GM15510 (cell line): ENCODE data around the gene NLK.

Experiments
- POLR2A ChIP-seq: IDR thresholded peaks from 3 replicates; pipeline ENCODE4 v1.6.1; 2011; ENCODE audit warnings: borderline replicate concordance; ENCODE audit not compliant: insufficient read length; ENCODE audit errors: extremely low read depth

The NLK gene

GRCh38 chr17:28178800-28179199 lies 136.3 kb downstream of the NLK start:
- TF ChIP-seq POLR2A = no peak

GRCh38 chr17:28180449-28180848 lies 138.0 kb downstream of the NLK start:
- TF ChIP-seq POLR2A = no peak

GRCh38 chr17:28181568-28181967 lies 139.1 kb downstream of the NLK start:
- TF ChIP-seq POLR2A = no peak

GRCh38 chr17:28182559-28182958 lies 140.1 kb downstream of the NLK start:
- TF ChIP-seq POLR2A = no peak

- no peak for TF ChIP-seq POLR2A
Observed at GRCh38 chr17:28185658-28186057, 143.2 kb downstream of the NLK start.

GRCh38 chr17:28187931-28188330 lies 145.5 kb downstream of the NLK start:
- TF ChIP-seq POLR2A = no peak

- TF ChIP-seq POLR2A = no peak
Observed at GRCh38 chr17:28188841-28189263, 146.4 kb downstream of the NLK start.

- TF ChIP-seq POLR2A = no peak
Observed at GRCh38 chr17:28189667-28190066, 147.2 kb downstream of the NLK start.

- no peak for TF ChIP-seq POLR2A
Observed at GRCh38 chr17:28191018-28191417, 148.5 kb downstream of the NLK start.

GRCh38 chr17:28193241-28193640 lies 150.8 kb downstream of the NLK start:
- no peak for TF ChIP-seq POLR2A

GRCh38 chr17:28194382-28194781 lies 151.9 kb downstream of the NLK start:
- no peak for TF ChIP-seq POLR2A

- TF ChIP-seq POLR2A = no peak
Observed at GRCh38 chr17:28196636-28197035, 154.2 kb downstream of the NLK start.

- no peak for TF ChIP-seq POLR2A
Observed at GRCh38 chr17:28199115-28199514, 156.6 kb downstream of the NLK start.

GRCh38 chr17:28199728-28200127 lies 157.3 kb downstream of the NLK start:
- no peak for TF ChIP-seq POLR2A

GRCh38 chr17:28201315-28201714 lies 158.8 kb downstream of the NLK start:
- TF ChIP-seq POLR2A = no peak

GRCh38 chr17:28204244-28204643 lies 161.8 kb downstream of the NLK start:
- no peak for TF ChIP-seq POLR2A

- no peak for TF ChIP-seq POLR2A
Observed at GRCh38 chr17:28204751-28205150, 162.3 kb downstream of the NLK start.
